HS-27A (cell line): Measurements from ENCODE around the gene DHX38.

ENCODE experiments used
- DNase-seq: peaks from one replicate; pipeline ENCODE4 v3.0.0-alpha.2; 2012; ENCODE audit warnings: low read depth, missing footprints

Gene DHX38

GRCh38 chr16:72122308-72122707 is 28.7 kb downstream of the DHX38 start:
- DNase-seq, result no peak

- no peak for DNase-seq
Observed at GRCh38 chr16:72122916-72123315, 29.3 kb downstream of the DHX38 start.

- no peak for DNase-seq
Observed at GRCh38 chr16:72123426-72123825, 29.8 kb downstream of the DHX38 start.

DNA sequence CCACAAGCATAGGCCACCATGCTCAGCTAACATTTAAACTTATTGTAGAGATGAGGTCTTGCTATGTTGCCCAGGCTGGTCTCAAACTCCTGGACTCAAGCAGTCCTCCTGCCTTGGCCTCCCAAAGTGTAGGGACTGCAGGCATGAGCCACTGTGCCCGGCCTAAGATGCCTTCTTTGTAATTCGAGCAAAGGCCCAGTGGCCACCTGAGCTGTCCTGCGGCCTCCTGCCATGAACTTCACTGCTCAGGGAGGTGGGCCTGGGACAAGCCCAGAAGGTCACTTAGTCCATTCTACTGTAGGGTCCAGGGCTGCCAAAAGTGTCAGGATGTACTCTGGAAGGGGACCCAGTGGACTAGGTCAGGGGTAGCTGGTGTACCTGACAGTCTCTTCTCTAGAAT is 30.5 kb downstream of the DHX38 start:
- no peak for DNase-seq

GRCh38 chr16:72124761-72125634 is 31.4 kb downstream of the DHX38 start:
- DNase-seq, result peak; percentile 60

- no peak for DNase-seq
Observed at GRCh38 chr16:72125635-72126428, 32.2 kb downstream of the DHX38 start.

DNA sequence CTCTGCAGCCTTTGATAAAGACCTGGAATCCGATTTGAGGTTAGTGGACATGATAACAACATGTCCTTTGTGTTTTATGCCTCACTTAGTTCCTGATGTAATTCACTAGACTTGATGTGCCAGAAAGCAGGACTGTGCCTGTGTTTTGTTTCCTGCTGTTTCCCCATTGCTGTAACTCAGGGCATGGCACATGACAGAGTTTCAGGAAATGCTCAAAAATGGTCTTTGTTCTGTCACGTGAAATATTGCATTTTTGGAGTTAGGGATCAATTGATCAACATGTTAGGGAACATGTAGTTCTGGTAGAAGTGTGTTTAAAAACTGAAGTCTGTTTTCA is 32.8 kb downstream of the DHX38 start:
- no peak for DNase-seq

DNA sequence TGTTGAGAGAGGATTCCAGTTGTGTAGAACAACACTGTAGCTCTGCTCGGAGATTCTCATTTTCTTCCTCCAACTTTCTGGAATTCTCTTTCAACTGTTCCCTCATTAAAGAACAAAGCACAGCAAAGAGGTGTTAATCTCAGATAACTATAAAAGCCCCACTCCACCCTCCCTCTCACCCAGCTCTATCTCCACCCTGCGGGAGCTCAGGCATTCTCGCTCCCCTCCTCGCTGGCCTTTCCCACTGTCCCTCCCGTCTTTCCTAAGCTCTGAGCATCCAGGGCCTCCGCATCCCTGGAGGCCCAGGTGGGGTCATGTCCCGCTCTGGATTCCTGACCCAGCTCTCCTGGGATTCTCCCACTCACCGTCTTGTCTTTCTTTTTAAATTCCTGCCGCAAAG is 35.1 kb downstream of the DHX38 start:
- DNase-seq, result no peak

DNA sequence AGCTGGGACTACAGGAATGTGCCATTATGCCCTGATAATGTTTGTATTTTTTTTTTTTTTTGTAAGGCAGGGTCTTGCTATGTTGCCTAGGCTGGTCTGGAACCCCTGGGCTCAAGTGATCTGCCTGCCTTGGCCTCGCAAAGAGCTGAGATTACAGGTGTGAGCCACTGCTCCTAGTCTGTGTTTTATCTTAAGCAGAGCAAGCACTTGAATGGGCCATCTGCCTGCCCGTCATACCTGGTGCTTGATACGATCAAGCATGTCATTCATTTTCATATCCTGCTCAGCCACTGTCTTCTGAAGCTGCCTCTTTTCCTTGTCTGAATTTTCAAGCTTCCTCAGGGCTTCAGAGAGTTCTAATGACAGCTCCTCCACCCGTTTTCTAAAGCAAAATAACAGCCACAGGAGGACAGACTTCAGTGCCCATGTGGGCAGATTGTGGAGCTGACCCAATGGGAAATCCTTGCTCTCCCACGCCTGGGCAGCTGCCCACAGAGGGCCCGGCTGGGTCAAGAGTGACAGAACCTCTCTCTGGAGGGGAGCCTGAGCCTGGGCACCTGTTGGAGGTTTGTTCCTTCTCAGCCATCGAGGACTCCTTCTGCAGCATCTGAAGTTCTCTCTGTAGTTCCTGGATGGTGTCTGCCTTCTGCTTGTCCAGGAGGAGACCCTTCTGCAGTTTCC is 36.5 kb downstream of the DHX38 start:
- no peak for DNase-seq

DNA sequence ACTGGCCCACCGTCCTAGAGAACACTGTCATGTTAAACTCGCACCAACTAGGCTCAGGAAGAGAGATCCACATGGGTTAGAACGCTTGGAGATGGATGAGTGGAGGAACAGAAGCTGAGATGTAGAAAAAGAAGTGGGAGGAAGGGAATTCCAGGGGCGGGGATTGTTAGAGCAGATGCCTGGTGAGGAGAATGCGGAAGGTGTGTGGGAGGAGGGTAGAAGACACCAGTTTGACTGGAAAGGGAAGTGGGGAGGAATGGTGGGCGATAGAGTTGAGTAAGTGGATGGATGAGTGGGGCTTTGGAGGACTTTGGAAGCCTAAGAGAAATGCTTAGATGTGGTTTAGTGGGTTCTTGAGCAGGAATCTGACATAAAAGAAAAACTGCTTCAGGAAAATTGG is 37.4 kb downstream of the DHX38 start:
- DNase-seq, result no peak

GRCh38 chr16:72132726-72133125 is 39.1 kb downstream of the DHX38 start:
- DNase-seq, result no peak

DNA sequence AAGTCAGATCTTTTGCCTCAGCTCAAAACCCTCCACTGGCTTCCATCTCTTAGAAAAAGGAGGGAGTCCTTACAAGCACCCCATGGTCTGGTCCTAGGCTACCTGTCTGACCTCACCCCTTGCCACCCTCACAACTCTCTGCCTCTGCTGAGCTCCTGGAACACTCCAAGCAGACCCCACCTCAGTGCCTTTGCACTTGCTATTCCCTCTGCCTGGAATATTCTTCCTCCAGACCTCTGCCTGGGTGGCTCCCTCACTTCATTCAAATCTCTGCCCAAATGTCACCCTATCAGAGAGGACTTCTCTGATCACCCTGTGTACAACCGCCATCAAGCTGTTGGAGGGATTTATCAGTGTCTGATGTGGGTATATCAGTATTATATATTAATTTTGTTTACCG is 40.9 kb downstream of the DHX38 start:
- DNase-seq, result no peak

DNA sequence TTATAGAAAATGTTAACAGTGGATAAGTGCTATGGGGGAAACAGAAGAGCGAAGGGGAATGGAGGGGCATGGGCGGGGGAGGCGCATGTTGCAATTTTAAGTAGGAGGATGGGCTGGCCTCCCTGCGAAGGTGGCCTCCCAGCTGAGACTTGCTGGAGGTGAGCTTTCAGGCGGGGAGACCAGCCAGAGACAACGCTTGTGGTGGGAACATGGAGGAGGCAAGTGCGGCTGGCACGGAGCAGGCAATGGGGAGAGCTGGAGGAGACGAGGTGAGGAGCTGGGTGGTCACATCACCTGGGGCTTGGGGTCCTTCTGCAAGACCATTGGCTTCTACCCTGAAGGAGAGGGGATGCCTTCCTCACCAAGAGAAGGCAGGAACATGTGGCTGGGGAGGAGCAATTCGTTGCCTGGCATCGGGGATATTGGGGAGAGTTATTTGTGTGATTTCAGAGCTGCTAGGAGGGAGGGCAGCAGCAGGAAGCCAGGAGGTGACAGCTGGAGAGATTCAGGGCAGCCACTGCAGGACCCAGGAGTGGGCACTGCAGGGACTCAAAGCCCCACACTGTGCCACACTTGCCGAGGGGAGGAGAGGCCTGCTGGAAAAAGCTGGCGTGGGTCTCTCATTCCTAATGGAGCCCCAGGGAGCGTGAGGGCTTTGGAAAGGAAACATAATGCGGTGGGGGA is 43.9 kb downstream of the DHX38 start:
- DNase-seq, result no peak

DNA sequence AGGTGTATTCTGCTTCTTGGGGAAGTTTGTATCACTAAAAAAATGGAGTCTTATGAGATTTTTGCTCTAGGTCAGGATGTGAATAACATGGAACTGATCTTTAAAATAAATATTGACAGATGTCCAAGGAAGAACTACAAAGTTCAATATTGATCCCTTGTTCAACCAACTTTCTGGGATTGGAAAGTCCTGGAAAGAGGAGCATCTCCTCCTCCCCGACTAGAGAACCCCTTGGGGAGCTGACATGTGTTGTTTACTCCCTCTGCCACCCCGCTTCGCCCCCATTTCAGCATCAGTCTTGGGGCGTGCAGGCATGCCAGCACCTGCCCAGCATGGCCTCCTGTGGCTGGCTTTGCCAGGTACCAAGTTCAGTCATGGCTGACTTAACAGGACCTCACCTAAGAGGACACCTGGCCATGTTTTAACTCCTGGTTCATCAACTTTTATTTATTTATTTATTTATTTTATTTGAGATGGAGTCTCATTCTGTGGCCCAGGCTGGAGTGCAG is 44.5 kb downstream of the DHX38 start:
- DNase-seq, result no peak

DNA sequence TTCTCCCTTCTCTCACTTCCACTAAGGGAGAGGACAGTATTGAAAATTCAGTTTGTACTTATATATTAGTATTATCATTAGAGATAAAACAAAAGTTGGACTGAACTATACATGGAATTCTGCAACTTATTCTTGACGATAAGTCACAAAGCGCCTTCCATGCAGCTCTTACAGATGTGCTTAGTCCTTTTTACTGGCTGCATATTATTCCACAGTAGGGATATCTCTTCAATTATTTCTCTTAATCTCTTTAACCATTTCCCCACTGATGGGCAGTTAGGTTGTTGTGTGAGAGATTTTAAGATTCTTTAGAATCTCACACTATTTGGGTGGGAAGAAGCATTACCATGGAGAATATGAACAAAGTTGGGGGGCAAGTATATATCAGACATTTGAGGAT is 46.3 kb downstream of the DHX38 start:
- DNase-seq, result no peak

DNA sequence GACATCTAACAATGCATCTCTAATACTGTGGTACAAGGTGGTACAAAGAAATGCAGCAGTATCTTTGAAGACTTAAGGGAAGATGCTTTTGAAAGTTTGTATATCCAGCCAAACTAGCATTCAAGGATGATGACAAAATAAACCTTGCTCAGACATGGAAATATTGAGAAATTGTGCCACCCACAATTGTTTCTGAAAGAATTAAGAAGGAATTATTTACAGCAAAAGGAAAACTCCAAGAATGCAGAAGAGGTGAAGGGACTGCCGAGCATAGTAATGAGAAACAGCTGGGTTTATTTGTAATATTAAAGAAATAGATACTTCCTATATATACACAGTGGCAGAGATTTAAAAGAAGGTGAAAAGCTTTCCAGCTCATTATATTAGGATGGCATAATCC is 48.8 kb downstream of the DHX38 start:
- no peak for DNase-seq

- DNase-seq, result no peak
Observed at GRCh38 chr16:72149676-72150464, 56.2 kb downstream of the DHX38 start.

DNA sequence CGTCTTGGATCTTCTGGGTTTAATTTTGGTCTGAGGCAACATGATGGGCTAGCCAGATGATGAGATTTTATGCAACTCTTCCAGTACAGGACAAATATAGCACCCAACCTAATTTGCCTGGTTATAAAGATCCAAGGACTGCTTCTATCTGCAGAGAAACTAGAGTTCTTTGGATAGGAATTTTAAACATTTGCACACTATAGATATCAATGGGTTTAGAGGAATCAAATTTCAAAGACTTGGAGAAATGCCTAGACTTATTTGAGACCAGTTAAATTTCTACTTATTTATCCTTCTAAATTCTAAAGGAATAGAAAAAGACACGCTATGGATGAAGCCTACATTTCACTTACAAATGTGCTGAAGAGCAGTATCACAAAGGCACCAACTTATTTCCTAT is 65.7 kb downstream of the DHX38 start:
- no peak for DNase-seq

- no peak for DNase-seq
Observed at GRCh38 chr16:72159801-72160200, 66.2 kb downstream of the DHX38 start.

DNA sequence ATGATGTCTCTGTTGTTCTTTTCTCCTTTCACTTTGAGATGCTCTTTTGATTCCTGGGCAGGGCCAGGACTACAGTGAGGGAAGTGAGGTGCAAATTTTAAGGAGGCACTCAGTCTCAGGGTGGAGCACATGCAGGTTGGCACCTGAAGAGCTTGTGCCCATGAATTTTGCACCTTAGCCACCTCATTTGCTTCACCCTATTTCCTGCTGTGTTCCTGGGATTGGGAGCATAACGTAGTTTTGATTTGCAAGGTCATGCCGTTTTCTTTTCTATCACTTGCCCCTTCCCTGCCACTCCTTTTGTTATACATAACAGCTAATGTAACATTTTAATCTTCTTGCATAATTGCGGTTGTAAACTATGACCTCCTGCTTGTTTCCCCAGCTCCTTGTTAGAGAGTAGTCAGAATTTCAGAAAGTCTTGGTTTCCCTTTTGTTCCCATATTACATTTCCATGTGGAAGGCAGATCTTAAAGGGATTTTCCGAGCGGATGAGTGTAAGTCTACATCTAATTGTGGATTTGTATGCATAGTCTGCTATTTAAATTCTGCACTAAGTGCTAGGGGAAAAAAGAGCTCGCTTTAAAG is 68.6 kb downstream of the DHX38 start:
- no peak for DNase-seq
